ENCODE data around the gene LRIT3.
"Not testable (repeated sequence)": the region's sequence is repeated elsewhere in the genome, so short reads cannot be mapped to it uniquely, and the experiment has no call there.

LRIT3 gene

GRCh38 chr4:109848501-109848900 lies 594 bp downstream of the LRIT3 start:
- no peak for DNase-seq (ENCODE audit: low spot score)

- no peak for DNase-seq (ENCODE audit: low spot score)
These were observed 2.7 kb downstream of the LRIT3 start for GRCh38 chr4:109850601-109851000.

- not testable (repeated sequence) for DNase-seq (ENCODE audit: low spot score)
These were observed 11.8 kb downstream of the LRIT3 start for GRCh38 chr4:109859426-109860300.

- no peak for DNase-seq (ENCODE audit: low spot score)
These were observed 13.4 kb downstream of the LRIT3 start for GRCh38 chr4:109861271-109861670.

- no peak for DNase-seq (ENCODE audit: low spot score)
These were observed 14.1 kb downstream of the LRIT3 start for GRCh38 chr4:109861916-109862511.

- DNase-seq (ENCODE audit: low spot score), result no peak
These were observed 16.2 kb downstream of the LRIT3 start for GRCh38 chr4:109864134-109864533.

- DNase-seq (ENCODE audit: low spot score), result no peak
These were observed 22.2 kb downstream of the LRIT3 start for GRCh38 chr4:109870061-109870460.

- no peak for DNase-seq (ENCODE audit: low spot score)
These were observed 24.2 kb downstream of the LRIT3 start for GRCh38 chr4:109872065-109872464.

- DNase-seq (ENCODE audit: low spot score), result no peak
These were observed 25.2 kb downstream of the LRIT3 start for GRCh38 chr4:109872950-109873656.

GRCh38 chr4:109873791-109874514 lies 26.0 kb downstream of the LRIT3 start:
- peak; percentile 21 for DNase-seq (ENCODE audit: low spot score)

GRCh38 chr4:109875106-109875505 lies 27.2 kb downstream of the LRIT3 start:
- DNase-seq (ENCODE audit: low spot score), result no peak

GRCh38 chr4:109875553-109875952 lies 27.6 kb downstream of the LRIT3 start:
- DNase-seq (ENCODE audit: low spot score), result not testable (repeated sequence)

- no peak for DNase-seq (ENCODE audit: low spot score)
These were observed 28.8 kb downstream of the LRIT3 start for GRCh38 chr4:109876634-109877265.

- DNase-seq (ENCODE audit: low spot score), result no peak
These were observed 29.5 kb downstream of the LRIT3 start for GRCh38 chr4:109877400-109877799.

- DNase-seq (ENCODE audit: low spot score), result no peak
These were observed 30.4 kb downstream of the LRIT3 start for GRCh38 chr4:109878355-109878754.

- no peak for DNase-seq (ENCODE audit: low spot score)
These were observed 31.2 kb downstream of the LRIT3 start for GRCh38 chr4:109879081-109879480.

GRCh38 chr4:109879636-109880314 lies 31.9 kb downstream of the LRIT3 start:
- no peak for DNase-seq (ENCODE audit: low spot score)

- DNase-seq (ENCODE audit: low spot score), result no peak
These were observed 38.4 kb downstream of the LRIT3 start for GRCh38 chr4:109886303-109886702.

GRCh38 chr4:109887071-109887470 lies 39.2 kb downstream of the LRIT3 start:
- no peak for DNase-seq (ENCODE audit: low spot score)

GRCh38 chr4:109890076-109890475 lies 42.2 kb downstream of the LRIT3 start:
- DNase-seq (ENCODE audit: low spot score), result no peak

All from GM03348 (cell line).